A673 (cell line): ENCODE measurements around the gene USP17L26.
"Not testable (repeated sequence)": the region's sequence is repeated elsewhere in the genome, so short reads cannot be mapped to it uniquely, and the experiment has no call there.

Experiments used
- EZH2 ChIP-seq: fragments of 200-600 bp; sonication (generic); IDR thresholded peaks from 2 replicates; pipeline ENCODE4 v1.6.1; 2017; ENCODE audit warnings: borderline replicate concordance, low read depth, mild to moderate bottlenecking, mixed read lengths, antibody characterized with exemption, low read length; ENCODE audit not compliant: poor library complexity, severe bottlenecking
- TF ChIP-seq, protein P1 (sequence below): fragments of 300-800, 200-600 bp; sonication (generic); conservative IDR thresholded peaks from 2 replicates; pipeline ENCODE4 v1.5.1; 2017; ENCODE audit warnings: low read depth, mild to moderate bottlenecking, antibody characterized with exemption, low read length, moderate library complexity, mixed read lengths

DNA sequence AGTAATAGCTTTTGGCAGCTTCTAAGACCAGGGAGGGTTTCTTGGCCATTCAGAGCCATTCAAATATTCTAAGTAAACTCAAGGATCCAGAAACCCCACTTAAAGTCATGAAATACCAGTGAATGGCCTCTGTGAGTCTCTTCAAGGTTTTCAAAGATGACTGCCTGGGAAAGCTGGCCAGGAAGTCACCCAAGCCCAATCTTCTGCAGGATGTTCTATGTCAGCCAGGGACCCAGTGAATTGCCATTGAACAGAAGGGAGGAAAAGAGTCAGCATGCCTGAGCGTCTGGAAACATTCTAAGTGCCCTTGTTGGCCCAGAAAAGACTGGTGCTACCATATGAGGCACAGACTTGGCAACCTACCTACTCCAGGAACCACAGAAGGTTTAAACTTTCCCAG, 45.4 kb downstream of the USP17L26 start:
- TF ChIP-seq, protein P1, sequence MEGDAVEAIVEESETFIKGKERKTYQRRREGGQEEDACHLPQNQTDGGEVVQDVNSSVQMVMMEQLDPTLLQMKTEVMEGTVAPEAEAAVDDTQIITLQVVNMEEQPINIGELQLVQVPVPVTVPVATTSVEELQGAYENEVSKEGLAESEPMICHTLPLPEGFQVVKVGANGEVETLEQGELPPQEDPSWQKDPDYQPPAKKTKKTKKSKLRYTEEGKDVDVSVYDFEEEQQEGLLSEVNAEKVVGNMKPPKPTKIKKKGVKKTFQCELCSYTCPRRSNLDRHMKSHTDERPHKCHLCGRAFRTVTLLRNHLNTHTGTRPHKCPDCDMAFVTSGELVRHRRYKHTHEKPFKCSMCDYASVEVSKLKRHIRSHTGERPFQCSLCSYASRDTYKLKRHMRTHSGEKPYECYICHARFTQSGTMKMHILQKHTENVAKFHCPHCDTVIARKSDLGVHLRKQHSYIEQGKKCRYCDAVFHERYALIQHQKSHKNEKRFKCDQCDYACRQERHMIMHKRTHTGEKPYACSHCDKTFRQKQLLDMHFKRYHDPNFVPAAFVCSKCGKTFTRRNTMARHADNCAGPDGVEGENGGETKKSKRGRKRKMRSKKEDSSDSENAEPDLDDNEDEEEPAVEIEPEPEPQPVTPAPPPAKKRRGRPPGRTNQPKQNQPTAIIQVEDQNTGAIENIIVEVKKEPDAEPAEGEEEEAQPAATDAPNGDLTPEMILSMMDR, result not testable (repeated sequence)
- not testable (repeated sequence) for TF ChIP-seq EZH2
